Head of caudate nucleus (tissue), 42 donors: ENCODE results near the gene TEAD1.

Experiments
- DNase-seq, 42 donors: peaks; one replicate each; pipeline versions ENCODE4 v3.0.0 to v3.0.0-alpha.2; 2020 to 2021; ENCODE audit warnings: mixed read lengths in 7 of 42
- intact Hi-C: fragments of 100-400 bp; cut with DNase I; formaldehyde crosslinking; loops from one replicate; pipeline ENCODE4 v1.15.0; 2022

The TEAD1 gene

DNA sequence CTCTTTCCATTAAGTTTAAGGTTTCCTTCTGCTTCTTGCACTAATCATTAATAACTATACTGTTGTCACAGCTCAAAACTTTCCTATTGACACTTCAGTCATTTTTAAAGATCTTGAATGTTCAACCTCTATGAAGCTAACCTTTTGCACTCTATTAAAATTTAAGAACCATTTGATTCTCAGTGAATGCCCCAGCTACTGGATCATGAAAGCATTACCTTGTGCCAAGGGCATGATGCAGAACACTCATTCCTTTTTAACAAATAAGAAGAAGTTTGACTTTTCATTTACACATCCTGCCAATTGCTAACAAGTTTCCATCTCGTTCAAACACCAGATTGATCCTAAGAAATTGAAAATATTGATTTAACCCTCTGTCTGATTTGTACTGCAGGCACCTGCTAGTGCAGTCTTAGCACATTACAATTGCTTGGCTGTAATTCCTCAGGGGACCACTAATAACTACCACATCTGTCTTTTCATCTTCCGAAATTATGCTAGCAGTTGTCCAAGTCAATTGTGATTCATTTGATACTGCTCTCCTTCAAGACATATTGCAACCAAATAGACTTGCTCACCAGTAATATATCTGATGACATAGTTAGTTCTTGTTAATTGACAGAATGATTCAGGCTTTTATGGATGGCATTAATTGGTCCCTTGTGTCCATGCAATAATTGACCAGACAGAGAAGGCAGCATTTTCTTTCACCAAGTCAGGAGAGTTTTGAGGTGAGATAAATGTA lies 158.4 kb downstream of the TEAD1 start:
- no peak for DNase-seq
- intact Hi-C loops = no loop called here

DNA sequence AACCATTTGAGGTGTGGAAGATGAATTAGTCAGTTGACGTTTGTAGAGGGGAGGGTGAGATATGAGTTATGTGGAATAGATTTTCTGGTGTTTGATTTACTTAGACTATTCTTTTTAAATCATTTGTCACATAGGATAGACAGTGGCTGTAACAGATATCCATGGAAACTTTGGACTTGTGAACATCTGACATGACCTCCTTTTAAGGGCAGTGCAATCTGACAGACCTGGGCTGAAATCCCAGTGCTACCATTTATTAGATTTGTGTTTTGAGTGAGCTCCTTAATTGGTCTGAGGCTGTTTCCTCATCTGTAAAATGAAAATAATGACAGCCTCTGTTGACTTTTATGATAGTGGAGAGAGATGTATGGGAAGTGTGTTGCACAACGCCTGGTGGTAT lies 159.9 kb downstream of the TEAD1 start:
- no peak for DNase-seq
- intact Hi-C loops = no loop called here

DNA sequence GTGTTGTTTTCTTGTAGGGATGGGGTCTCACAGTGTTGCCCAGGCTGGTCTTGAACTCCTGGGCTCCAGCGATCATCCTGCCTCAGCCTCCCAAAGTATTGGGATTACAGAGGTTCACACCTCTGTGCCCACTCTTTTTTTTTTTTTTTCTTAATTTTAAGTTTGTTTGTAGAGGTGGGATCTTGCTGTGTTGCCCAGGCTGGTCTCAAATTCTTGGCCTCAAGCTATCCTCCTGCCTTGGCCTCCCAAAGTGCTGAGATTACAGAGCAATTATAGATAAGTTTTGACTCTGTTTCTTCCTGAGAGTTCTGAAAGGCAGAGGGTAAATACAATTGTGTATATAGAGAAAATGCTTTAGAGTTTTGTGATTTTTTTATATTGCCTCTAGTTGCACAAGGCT lies 160.4 kb downstream of the TEAD1 start:
- DNase-seq = no peak
- intact Hi-C loops = no loop called here

DNA sequence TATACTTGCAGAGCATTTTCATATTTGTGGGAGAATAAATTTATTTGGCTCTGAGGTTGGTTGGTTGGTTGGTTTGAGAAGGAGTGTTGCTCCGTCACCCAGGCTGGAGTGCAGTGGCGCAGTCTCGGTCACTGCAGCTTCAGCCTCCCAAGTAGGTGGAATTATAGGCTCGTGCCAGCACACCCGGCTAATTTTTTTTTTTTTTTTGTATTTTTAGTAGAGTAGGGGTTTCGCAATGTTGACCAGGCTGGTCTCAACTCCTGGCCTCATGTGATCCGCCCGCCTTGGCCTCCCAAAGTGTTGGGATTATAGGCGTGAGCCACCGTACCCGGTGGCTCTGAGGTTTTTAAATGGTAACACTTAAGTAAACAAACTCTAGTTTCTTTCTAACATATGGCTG lies 161.1 kb downstream of the TEAD1 start:
- no peak for DNase-seq
- intact Hi-C loops = no loop called here

DNA sequence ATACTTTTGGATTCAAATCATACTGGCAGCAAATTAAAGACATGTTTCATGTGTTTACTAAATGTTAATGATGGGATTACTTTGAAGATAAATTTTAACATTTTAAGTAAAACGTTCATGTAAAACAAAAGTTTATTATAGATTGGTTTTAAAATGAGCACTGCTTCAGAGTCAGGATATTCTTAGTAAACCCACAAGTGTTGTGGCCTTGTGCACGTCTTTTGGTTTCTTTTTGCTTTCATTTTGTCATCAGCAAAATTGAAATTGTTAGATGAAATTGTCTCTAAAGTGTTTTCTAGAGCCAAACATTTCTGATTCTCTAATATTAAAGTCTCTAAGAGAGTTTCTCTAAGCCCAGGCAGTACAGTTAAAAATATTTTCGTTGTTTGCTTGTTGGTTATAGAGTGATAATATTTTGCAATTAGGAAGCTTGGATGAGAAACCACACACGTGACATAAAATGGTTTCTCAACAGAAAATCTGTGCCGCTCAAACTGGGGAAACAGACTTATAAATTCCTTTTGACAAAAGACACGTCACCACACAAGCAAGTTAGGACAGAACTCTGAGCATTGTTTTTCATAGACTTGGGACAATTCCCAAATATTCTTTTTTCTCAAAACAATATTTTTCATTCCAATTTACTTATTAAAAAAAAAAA lies 164.4 kb downstream of the TEAD1 start:
- intact Hi-C loops = no loop called here
- DNase-seq = no peak

DNA sequence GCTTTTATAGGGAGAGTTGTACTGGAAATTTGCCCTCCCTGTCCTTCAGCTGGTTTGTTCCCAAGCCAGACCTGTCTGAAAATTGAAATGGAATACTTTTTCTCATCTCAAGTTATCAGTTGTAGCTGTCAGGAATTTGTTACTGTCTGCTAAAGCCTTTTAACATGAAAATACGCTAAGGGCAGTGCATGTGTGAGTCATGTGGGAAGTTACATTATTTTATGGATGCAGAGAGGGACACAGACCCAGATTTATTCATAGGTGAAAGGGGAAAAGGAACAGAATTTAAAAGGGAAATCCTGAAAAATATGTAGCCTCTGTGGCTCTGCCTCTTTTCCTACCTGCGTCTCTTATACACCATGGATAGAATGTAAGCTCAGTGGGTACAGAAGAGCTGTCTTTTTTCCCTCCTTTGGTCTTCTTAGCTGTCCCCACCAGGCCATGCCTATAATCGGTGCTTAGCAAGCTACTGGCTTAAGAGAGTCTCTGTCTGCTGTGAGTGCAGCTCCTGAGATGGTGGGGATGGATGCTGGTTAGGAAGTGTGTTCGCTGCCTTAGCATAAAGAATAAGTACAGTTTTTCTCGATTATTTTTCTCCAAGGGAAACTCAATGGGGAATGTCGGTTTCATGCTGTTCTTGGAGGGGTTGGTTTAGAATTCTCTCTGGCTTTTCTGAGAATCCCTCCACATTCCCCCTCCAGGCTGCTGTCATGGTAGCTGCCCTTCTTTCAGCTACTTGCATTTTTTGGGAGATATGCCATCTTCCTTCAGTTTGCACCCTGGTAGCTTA lies 166.8 kb downstream of the TEAD1 start:
- intact Hi-C loops = no loop called here
- DNase-seq = no peak

DNA sequence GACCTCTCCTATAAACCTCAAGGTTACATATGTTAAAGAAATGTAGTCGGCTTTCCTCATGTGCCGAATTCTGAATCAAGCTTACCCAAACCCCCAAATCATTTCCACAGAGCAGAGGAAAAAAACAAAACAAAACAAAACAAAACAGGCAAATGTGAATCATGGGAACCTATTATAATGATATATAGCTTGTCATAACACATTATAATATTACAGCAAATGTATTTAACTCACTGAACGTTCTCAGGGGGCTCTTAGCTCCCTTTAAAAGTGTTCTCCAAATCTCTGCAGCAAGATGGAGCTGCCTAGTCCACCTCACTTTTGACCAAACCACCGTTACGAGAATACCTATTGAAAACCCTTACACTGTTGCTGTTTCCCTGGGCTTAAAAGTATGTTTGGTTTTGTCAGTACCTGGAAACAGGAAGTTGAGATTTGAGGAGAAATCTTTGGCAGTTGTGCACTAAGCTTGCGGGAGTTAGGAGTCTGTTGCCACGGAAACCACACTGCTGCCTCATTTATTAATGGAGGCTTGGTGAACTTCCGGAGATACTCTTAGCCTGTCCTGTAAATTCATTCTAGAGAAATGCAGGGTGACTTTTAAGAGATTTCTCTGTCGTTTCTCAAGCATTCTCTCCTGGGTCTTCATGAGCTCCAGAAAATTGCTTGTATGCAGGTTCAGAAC lies 167.9 kb downstream of the TEAD1 start:
- intact Hi-C loops = no loop called here
- DNase-seq = peak in 20 of 42 donors; percentile 15 to 67 (median 44)

DNA sequence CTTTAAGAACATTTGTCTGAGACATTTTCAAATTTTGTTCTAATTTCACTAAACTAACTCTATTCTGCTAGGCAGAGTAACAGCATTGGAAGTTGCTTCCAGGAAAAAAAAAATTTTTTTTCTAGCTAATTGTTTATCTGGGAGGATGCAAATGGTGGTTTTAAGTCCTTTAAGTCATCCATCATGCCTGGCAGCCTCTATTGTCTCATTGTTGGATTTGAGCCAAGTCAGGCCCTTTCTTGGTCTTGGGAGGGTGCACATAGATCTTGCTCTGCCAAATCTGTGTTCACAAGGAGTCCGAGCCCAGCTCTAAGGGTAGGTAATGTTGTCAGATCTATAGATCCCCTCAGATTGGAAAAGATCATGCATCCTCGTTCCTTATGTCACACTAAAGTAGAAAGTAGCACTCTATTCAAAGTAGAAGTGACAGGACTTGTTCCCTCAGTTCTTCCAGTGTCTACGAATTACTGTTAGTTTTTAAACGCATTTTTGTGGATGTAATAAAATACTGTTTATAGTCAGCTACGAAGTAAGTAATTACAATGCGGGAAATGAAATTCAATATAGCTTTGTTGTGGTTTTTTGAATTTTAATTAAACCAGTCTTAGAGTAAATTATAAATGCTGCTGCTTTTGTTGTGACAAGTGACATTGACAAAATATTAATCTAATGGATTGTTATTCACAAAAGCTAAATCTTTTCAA lies 168.9 kb downstream of the TEAD1 start:
- DNase-seq = no peak
- intact Hi-C loops = no loop called here

DNA sequence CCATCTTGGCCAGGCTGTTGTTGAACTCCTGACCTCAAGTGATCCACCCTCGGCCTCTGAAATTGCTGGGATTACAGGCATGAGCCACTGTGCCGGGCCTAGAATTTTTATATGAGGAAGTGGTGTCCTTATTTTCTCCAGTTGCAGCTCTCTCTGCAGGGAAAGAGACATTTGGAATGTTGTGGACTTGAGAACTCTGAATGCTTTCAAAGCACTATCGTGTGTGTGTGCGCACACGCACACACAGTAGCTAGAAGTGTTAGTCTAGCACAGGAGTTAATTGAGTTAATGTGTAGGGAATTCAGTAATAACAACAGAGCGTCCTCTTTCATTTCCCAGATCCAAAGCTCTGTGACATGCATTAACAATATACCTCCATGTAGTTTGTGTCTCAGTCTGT lies 170.9 kb downstream of the TEAD1 start:
- no peak for DNase-seq
- intact Hi-C loops = no loop called here

DNA sequence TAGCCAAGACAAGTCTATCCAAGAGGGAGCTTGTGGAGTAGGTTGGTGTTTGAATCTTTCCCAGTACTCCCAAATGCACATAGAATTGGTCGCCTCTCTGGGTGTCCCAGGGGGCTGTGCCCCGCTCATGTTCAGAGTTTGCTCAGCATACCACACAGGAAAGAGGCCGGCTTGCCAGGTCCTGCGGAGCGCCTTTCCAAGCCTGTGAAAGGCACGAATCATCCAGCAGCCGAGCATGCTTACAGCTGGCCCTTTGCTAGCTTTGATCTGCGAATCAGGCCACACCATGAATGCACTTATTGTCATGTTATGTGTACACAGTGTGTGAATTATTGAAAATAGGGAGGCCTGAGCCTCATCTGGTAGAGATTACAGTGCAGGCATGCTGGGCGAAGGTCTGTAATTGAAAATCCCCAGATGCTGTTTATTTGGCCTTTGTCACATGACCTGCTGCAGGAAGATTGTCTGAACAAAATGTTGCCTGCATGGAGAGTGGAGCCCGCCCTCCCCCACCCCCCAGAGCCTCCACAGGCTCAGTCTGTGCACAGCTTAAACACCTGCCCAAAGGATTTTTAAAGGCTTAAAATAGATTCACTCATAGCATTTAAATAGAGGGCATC lies 171.6 kb downstream of the TEAD1 start:
- intact Hi-C loops = no loop called here
- DNase-seq = peak in 34 of 42 donors; percentile 20 to 75 (median 40)

DNA sequence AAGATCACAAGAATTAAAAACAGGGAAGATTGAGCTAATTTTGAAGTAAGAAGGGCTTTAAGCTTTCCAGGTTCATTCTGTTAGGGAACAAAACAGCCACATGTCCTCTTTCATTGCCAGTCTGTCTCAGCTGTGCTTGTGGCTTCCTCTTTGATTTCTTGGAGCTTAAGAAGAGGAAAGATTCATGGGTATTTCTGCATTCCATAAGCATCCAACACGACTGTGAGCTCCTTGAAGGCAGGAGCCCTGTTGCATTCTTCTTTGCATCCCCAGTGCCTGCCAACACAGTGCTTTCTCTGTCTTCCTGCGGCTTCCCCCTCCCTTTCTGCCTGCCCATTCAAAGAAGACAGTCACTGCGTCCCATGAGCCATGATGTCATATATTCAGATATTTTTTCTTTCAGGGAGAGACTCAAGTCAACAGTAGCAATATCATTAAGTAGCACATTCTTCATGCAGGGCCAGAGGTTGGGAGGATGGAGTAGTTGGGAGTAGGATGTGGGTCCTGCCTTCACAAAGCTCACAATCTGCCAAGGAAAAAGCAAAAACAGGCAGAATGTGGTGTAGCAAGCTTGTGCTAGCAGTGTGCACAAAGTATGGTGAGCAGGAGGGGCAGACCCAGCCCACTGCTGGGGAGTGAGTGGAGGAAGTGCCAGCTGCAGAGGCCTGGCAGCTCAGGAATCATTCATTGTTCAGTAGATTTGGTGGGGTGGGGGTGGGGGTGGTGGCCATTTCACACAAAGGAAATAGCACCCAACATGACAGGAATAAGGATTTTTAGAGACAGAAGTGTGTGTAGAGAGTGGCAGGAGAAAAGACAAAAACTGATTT lies 172.8 kb downstream of the TEAD1 start:
- DNase-seq = peak in 2 of 42 donors; percentile 23 to 24
- intact Hi-C loops = no loop called here

DNA sequence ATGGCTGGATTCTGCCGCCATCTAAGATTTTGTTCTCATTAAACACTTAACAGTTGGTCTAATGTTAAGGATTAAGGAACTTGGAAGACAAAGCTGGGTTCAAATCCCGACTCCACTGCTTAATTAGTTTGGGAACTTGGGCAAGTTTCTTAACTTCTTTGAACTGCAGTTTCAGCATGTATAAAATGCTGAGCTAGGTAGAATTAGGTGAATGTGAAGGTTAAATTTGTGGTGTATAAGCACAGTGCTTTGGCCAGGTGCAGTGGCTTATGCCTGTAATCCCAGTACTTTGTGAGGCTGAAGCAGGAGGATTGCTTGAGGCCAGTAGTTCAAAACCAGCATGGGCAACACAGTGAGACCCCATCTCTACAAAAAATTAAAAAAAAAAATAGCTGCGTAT lies 174.2 kb downstream of the TEAD1 start:
- intact Hi-C loops = no loop called here
- DNase-seq = no peak

DNA sequence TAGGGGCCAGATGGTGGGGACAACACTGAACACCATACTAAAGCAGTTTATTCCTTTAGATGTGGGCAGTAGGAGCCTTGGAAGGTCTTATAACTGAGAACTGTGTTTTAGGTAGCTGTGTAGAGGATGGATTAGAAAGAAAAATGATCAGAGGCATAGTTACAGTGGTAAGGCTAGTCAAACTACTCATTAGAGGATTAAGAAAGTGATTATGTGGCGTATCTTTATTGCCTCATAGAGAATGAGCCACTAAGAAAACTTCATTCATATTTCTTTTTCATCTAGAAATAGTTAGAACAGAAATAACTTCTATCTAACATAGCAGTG lies 179.1 kb downstream of the TEAD1 start:
- intact Hi-C loops = no loop called here

DNA sequence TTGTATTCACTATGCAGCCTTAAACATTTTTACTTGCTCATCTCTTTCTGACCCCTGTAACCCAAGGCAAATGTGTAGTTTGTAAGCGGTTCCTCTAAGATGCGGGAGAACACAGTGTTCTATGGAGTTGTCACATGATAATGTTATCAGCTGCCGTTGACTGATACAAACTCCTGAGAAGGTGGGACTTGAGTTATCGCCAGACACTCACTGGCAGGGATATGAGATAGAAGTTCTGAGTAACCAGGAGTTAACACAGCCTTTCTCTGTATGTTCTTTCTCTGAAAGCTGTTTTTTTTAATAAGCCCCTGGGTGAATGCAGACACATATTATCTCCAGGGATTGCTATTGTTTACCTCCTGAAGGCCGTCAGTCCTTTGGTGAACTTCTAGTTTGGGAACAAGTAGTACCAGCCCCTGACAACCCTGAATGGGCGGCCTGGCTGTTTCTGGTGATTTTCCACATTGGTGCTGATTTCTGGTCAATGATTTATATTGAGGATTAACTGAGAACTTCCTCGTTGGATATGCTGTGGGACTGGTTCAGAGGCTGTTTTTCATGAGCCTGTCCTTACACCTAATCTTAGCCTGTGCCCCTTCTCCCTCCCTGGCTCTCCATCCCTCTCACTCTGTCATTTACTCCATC lies 179.6 kb downstream of the TEAD1 start:
- intact Hi-C loops = no loop called here
- no peak for DNase-seq

More for the DNA sequence above, 179.1 kb downstream of the TEAD1 start:
- DNase-seq = no peak

DNA sequence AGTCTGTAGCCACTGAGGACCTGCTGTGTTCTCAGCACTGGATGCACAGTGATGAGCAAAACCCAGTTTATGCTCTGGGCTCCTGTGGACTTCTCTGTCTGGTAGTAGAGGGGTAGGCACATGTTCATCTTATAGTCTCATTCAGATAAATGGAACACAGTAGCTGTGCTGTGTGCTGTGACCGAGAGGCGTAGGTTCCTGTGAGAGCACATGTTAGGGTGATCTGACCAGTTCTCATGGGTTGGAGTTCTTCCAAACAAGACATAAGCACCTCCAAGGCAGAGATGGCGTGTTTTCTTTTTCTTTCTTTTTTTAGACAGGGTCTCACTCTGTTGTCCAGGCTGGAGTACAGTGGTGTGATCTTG lies 180.1 kb downstream of the TEAD1 start:
- no peak for DNase-seq
- intact Hi-C loops = no loop called here

DNA sequence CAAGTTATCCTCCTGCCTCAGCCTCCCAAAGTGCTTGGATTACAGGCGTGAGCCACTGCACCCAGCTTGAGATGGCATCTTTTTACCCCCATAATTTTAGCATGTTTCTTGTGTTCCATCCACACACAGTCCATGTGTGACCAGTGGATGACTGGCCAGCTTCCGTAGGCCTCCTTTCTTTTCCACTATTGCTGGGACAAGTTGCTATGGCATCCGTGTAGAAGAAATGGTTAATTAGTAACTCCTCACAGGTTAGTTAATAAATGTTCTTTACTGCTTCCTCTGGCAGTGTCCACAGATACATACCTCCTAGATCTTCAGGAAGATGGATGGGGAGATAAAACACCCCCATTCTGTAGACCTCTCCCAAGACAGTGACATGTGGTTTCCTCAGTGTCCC lies 180.6 kb downstream of the TEAD1 start:
- intact Hi-C loops = no loop called here

DNA sequence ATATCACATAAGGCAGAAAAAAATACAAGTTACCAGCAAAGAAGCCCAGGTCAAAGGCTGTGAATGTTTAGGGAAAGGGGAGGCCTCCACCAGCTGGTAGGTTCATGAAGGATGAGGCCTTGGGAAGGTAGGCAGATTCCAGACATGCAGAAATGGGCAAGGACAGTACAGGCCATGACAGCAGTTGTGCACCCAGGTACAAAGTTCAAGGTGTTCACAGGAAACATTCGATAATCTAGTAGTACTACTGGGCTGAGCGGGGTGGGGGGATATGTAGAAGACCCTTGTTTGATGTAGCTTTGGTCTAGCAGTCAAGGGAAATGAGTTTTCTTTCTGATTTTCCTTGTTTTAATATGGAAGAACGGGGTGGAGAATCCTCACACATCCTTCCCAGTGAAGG lies 182.1 kb downstream of the TEAD1 start:
- no peak for DNase-seq
- intact Hi-C loops = no loop called here

More for the DNA sequence above, 180.6 kb downstream of the TEAD1 start:
- DNase-seq = no peak
